Liver (tissue), 9 donors: Measurements from ENCODE around the gene NPAS2. TPM values are rescaled to one million over a fixed set of nuclear protein-coding genes. Genes with fewer than 3 reads are reported as not detected.

Experiments used
- DNase-seq: peaks from one replicate; pipeline ENCODE4 v3.0.0-alpha.2; 2017; ENCODE audit warnings: low spot score
- H3K27ac ChIP-seq, 2 donors: one replicate each; pipeline ENCODE4 v1.7.0; 2013; ENCODE audit warnings: inconsistent platforms in 2 of 2, low read length in 2 of 2, control low read depth in 1 of 2, low read depth in 1 of 2, mild to moderate bottlenecking in 1 of 2
- H3K27me3 ChIP-seq, 4 donors: one replicate each; pipeline versions ENCODE4 v1.6.1 to v1.7.0; 2013; ENCODE audit warnings: low read length in 3 of 4, inconsistent platforms in 1 of 4, mild to moderate bottlenecking in 1 of 4, moderate library complexity in 1 of 4; ENCODE audit not compliant: control insufficient read depth in 4 of 4, insufficient read depth in 4 of 4
- H3K36me3 ChIP-seq, 4 donors: one replicate each; pipeline versions ENCODE4 v1.6.1 to v1.7.0; 2013; ENCODE audit warnings: low read length in 3 of 4, mild to moderate bottlenecking in 3 of 4, low read depth in 1 of 4, moderate library complexity in 1 of 4; ENCODE audit not compliant: control insufficient read depth in 4 of 4, insufficient read depth in 3 of 4
- H3K4me1 ChIP-seq, 4 donors: one replicate each; pipeline versions ENCODE4 v1.6.1 to v1.7.0; 2013; ENCODE audit warnings: low read length in 3 of 4, mild to moderate bottlenecking in 3 of 4, moderate library complexity in 1 of 4; ENCODE audit not compliant: control insufficient read depth in 4 of 4, insufficient read depth in 4 of 4
- H3K4me3 ChIP-seq, 3 donors: one replicate each; pipeline versions ENCODE4 v1.6.1 to v1.7.0; 2013; ENCODE audit warnings: low read length in 3 of 3, control low read depth in 1 of 3, low read depth in 1 of 3, mild to moderate bottlenecking in 1 of 3
- H3K9ac ChIP-seq, 2 donors: one replicate each; pipeline ENCODE4 v1.7.0; 2013; ENCODE audit warnings: low read length in 2 of 2, mild to moderate bottlenecking in 2 of 2, moderate library complexity in 2 of 2, control low read depth in 1 of 2, low read depth in 1 of 2
- H3K9me3 ChIP-seq, 4 donors: one replicate each; pipeline versions ENCODE4 v1.6.1 to v1.7.0; 2013; ENCODE audit warnings: low read length in 3 of 4; ENCODE audit not compliant: control insufficient read depth in 4 of 4
- ATF3 ChIP-seq: IDR thresholded peaks from 2 replicates; pipeline ENCODE4 v1.6.1; 2016; ENCODE audit warnings: antibody characterized with exemption
- CTCF ChIP-seq: fragments of 150-350 bp; IDR thresholded peaks from 2 replicates; pipeline ENCODE4 v1.5.1; 2017; ENCODE audit warnings: improper control_type of control experiment, low read depth, low read length; ENCODE audit not compliant: missing input control
- EGR1 ChIP-seq, 2 donors: IDR thresholded peaks; 2 replicates each; pipeline ENCODE4 v1.6.1; 2016 to 2018; ENCODE audit warnings: antibody characterized with exemption in 2 of 2, low read depth in 2 of 2
- FOXA2 ChIP-seq: IDR thresholded peaks from 2 replicates; pipeline ENCODE4 v1.6.1; 2016; ENCODE audit warnings: antibody characterized with exemption
- GABPA ChIP-seq, 2 donors: IDR thresholded peaks in 1 of 2; conservative IDR thresholded peaks in 1 of 2; 2 replicates each; pipeline ENCODE4 v1.6.1; 2016; ENCODE audit warnings: antibody characterized with exemption in 2 of 2, mild to moderate bottlenecking in 1 of 2, moderate library complexity in 1 of 2
- HNF4A ChIP-seq, 2 donors: conservative IDR thresholded peaks; 2 replicates each; pipeline ENCODE4 v1.6.1; 2016; ENCODE audit warnings: antibody characterized with exemption in 2 of 2, mild to moderate bottlenecking in 2 of 2
- HNF4G ChIP-seq: IDR thresholded peaks from 2 replicates; pipeline ENCODE4 v1.6.1; 2016; ENCODE audit warnings: antibody characterized with exemption
- JUND ChIP-seq, 2 donors: IDR thresholded peaks; 2 replicates each; pipeline ENCODE4 v1.6.1; 2016; ENCODE audit warnings: antibody characterized with exemption in 2 of 2
- MAX ChIP-seq: IDR thresholded peaks from 2 replicates; pipeline ENCODE4 v1.6.1; 2016; ENCODE audit warnings: antibody characterized with exemption
- NR2F2 ChIP-seq: IDR thresholded peaks from 2 replicates; pipeline ENCODE4 v1.6.1; 2016; ENCODE audit warnings: antibody characterized with exemption
- REST ChIP-seq: IDR thresholded peaks from 2 replicates; pipeline ENCODE4 v1.6.1; 2016; ENCODE audit warnings: antibody characterized with exemption, mild to moderate bottlenecking
- RXRA ChIP-seq, 2 donors: IDR thresholded peaks; 2 replicates each; pipeline ENCODE4 v1.6.1; 2017 to 2018; ENCODE audit warnings: antibody characterized with exemption in 2 of 2, mild to moderate bottlenecking in 1 of 2
- SP1 ChIP-seq: IDR thresholded peaks from 2 replicates; pipeline ENCODE4 v1.6.1; 2018; ENCODE audit warnings: antibody characterized with exemption, mild to moderate bottlenecking
- TAF1 ChIP-seq: conservative IDR thresholded peaks from 2 replicates; pipeline ENCODE4 v1.6.1; 2016; ENCODE audit warnings: antibody characterized with exemption, mild to moderate bottlenecking
- ZBTB33 ChIP-seq: IDR thresholded peaks from 2 replicates; pipeline ENCODE4 v1.6.1; 2016; ENCODE audit warnings: antibody characterized with exemption
- WGBS: extraction: QIAGEN DNeasy Blood & Tissue Kit; methylation state at CpG from one replicate; pipeline ENCODE4 v1.1.7; 2013; 5-methylcytosine and 5-hydroxymethylcytosine counted together
- polyA plus RNA-seq, 2 donors: library from polyadenylated mRNA; stranded (reverse) in 1 of 2; unstranded in 1 of 2; fragments of 200-250 nt in 1 of 2; fragments of >200 nt in 1 of 2; fragmentation: Nextera tagmentation in 1 of 2; extraction: Ambion mirVana in 1 of 2; gene quantifications; one replicate each; pipeline versions ENCODE4 v1.2.1 to v1.2.3, GENCODE V29; 2013 to 2015
- total RNA-seq, 2 donors: library from RNA; depleted of rRNA; stranded (reverse); fragments of >200 nt; gene quantifications; one replicate each; pipeline ENCODE4 v1.2.3, GENCODE V29; 2014
- donor health status: healthy.
- donor health status: healthy.
- donor health status: healthy.
- donor health status: healthy.
- donor health status: healthy.

The NPAS2 gene
- total and polyA plus RNA-seq, 4 donors, result 0.33 to 24.3 (median 6.6) TPM

GRCh38 chr2:100835006-100835659 is 15.2 kb downstream of the NPAS2 start:
- H3K4me3 ChIP-seq, result no peak overlapping the region
- no peak overlapping the region for H3K27ac ChIP-seq
- TF ChIP-seq HNF4G (no peak), EGR1 (IDR thresholded peaks at IDR 0.05; ENCODE audit: low read depth in 2 of 2) (no peak), FOXA2 (no peak), REST (no peak), HNF4A (conservative IDR thresholded peaks at IDR 0.05) (no peak), MAX (no peak), RXRA (IDR thresholded peaks at IDR 0.05) (no peak), TAF1 (no peak), GABPA (IDR thresholded peaks at IDR 0.05 in 1 of 2, conservative IDR thresholded peaks at IDR 0.05 in 1 of 2) (no peak), CTCF (no peak), ZBTB33 (no peak), NR2F2 (no peak), JUND (IDR thresholded peaks at IDR 0.05) (no peak)
- no peak for DNase-seq
- H3K27me3 ChIP-seq, result no peaks in the 10 kb centered on the region
- no peak overlapping the region for H3K9ac ChIP-seq
- 71% methylated on average over 16 of the region's 16 CpGs for WGBS
- peaks cover 0 to 30% (median 25%) of the 10 kb centered on the region in 4 donors for H3K4me1 ChIP-seq
- H3K9me3 ChIP-seq, result no peaks in the 10 kb centered on the region
- peaks cover 0 to 1% (median 0%) of the 10 kb centered on the region in 4 donors for H3K36me3 ChIP-seq

- H3K4me3 ChIP-seq, result no peak overlapping the region
- DNase-seq, result no peak
- peaks cover 0 to 1% (median 0%) of the 10 kb centered on the region in 4 donors for H3K36me3 ChIP-seq
- no peak overlapping the region for H3K27ac ChIP-seq
- H3K9me3 ChIP-seq, result no peaks in the 10 kb centered on the region
- no peak for TF ChIP-seq EGR1 (IDR thresholded peaks at IDR 0.05; ENCODE audit: low read depth in 2 of 2)
- TF ChIP-seq CTCF, result no peak
- TF ChIP-seq SP1, result no peak
- TF ChIP-seq ATF3, result no peak
- TF ChIP-seq ZBTB33, result no peak
- no peaks in the 10 kb centered on the region for H3K27me3 ChIP-seq
- H3K9ac ChIP-seq, result no peak overlapping the region
- peaks cover 7 to 33% (median 23%) of the 10 kb centered on the region in 4 donors for H3K4me1 ChIP-seq
- 89% methylated on average over 7 of the region's 7 CpGs for WGBS
These were observed 20.6 kb downstream of the NPAS2 start for GRCh38 chr2:100840519-100840918.
